PC-3 (cell line): ENCODE measurements around the gene DIAPH3. TPM values are rescaled to one million over a fixed set of nuclear protein-coding genes. Genes with fewer than 3 reads are reported as not detected.

Experiments
- ATAC-seq: fragments of 200-7000 bp; cut with Tn5 transposase; 2 replicates; pipeline ENCODE4 v1.9.1; 2020; ENCODE audit warnings: mild to moderate bottlenecking, moderate library complexity
- BruUV-seq: library from RNA; stranded (reverse); fragments of 400-500 nt; replicated peaks from 2 replicates; lab custom pipeline; 2021; lab: Mats Ljungman, UMichigan
- CTCF ChIA-PET: fragments of 300-600 bp; sonication (Branson Sonifier 250); formaldehyde crosslinking; loops from one replicate; lab custom pipeline; 2022; ENCODE audit warnings: antibody characterized with exemption; lab: Charles Lee
- POLR2A ChIA-PET: fragments of 300-600 bp; sonication (Branson Sonifier 250); formaldehyde crosslinking; loops from one replicate; lab custom pipeline; 2022; ENCODE audit warnings: antibody characterized with exemption; ENCODE audit not compliant: unreplicated experiment; lab: Charles Lee
- DNase-seq: peaks from one replicate; pipeline ENCODE4 v3.0.0-alpha.2; 2015
- H2AFZ ChIP-seq: fragments of 300-600 bp; sonication (generic); 2 replicates; pipeline ENCODE4 v1.6.0; 2016; ENCODE audit warnings: antibody characterized with exemption, low read length
- H3F3A ChIP-seq: fragments of 300-600 bp; sonication (generic); one replicate; pipeline ENCODE4 v1.6.0; 2017; ENCODE audit warnings: antibody characterized with exemption, low read length, control low read depth, mild to moderate bottlenecking; ENCODE audit not compliant: unreplicated experiment
- H3K27ac ChIP-seq: fragments of 300-600 bp; sonication (generic); 2 replicates; pipeline ENCODE4 v1.5.1; 2016; ENCODE audit warnings: mild to moderate bottlenecking, low read length
- H3K27me3 ChIP-seq: fragments of 300-600 bp; sonication (generic); 2 replicates; pipeline ENCODE4 v1.6.1; 2016; ENCODE audit warnings: low read length, mixed read lengths
- H3K36me3 ChIP-seq: fragments of 300-600 bp; sonication (generic); 2 replicates; pipeline ENCODE4 v1.6.1; 2016; ENCODE audit warnings: low read depth, mixed run types, low read length, mixed read lengths
- H3K4me1 ChIP-seq: fragments of 300-600 bp; sonication (generic); 2 replicates; pipeline ENCODE4 v1.5.1; 2016; ENCODE audit warnings: low read length; ENCODE audit not compliant: insufficient read depth
- H3K4me2 ChIP-seq: fragments of 300-600 bp; sonication (generic); 2 replicates; pipeline ENCODE4 v1.6.0; 2016; ENCODE audit warnings: low read length
- H3K4me3 ChIP-seq: fragments of 300-600 bp; sonication (generic); 2 replicates; pipeline ENCODE4 v1.5.1; 2016; ENCODE audit warnings: mild to moderate bottlenecking, low read length, mixed read lengths
- H3K79me2 ChIP-seq: fragments of 300-600 bp; sonication (generic); 2 replicates; pipeline ENCODE4 v1.6.1; 2017; ENCODE audit warnings: low read length, mixed read lengths
- H3K9ac ChIP-seq: fragments of 300-600 bp; sonication (generic); 2 replicates; pipeline ENCODE4 v1.6.0; 2016; ENCODE audit warnings: mild to moderate bottlenecking, low read length
- H3K9me2 ChIP-seq: fragments of 300-600 bp; sonication (generic); replicated peaks from 2 replicates; pipeline ENCODE4 v1.6.1; 2016; ENCODE audit warnings: mixed run types, low read length, mixed read lengths
- H3K9me3 ChIP-seq: fragments of 300-600 bp; sonication (generic); 2 replicates; pipeline ENCODE4 v1.6.1; 2016; ENCODE audit warnings: low read length, mixed read lengths
- H4K20me1 ChIP-seq: fragments of 300-600 bp; sonication (generic); 2 replicates; pipeline ENCODE4 v1.6.1; 2016; ENCODE audit warnings: low read length, mixed read lengths
- CTCF ChIP-seq: fragments of 300-600 bp; sonication (generic); conservative IDR thresholded peaks from 2 replicates; pipeline ENCODE4 v1.5.1; 2017; ENCODE audit warnings: antibody characterized with exemption, low read depth, mild to moderate bottlenecking, low read length
- EZH2 ChIP-seq: fragments of 300-600 bp; sonication (generic); IDR thresholded peaks from one replicate; pipeline ENCODE4 v1.6.1; 2017; ENCODE audit warnings: antibody characterized with exemption, mild to moderate bottlenecking, low read length; ENCODE audit not compliant: unreplicated experiment
- EZH2phosphoT487 ChIP-seq: fragments of 300-600 bp; sonication (generic); IDR thresholded peaks from 2 replicates; pipeline ENCODE4 v1.6.1; 2018; ENCODE audit warnings: mild to moderate bottlenecking, antibody characterized with exemption, low read length, borderline replicate concordance
- intact Hi-C: fragments of 100-400 bp; cut with micrococcal nuclease; formaldehyde crosslinking; loops from 2 replicates; pipeline ENCODE4 v1.9.0; 2023
- total RNA-seq: library from RNA; depleted of rRNA; stranded (reverse); fragments of >200 nt; gene quantifications from 2 replicates; pipeline ENCODE4 v1.2.3, GENCODE V29; 2014

Gene DIAPH3
- total RNA-seq, 1 experiment from 2014 or later = 7.6 TPM

- no peaks in the 10 kb centered on the region for H4K20me1 ChIP-seq
- no peak overlapping the region for H2AFZ ChIP-seq
- H3K27ac ChIP-seq = no peak overlapping the region
- no peaks in the 10 kb centered on the region for H3K4me1 ChIP-seq
- H3K9me2 ChIP-seq = no peaks in the 10 kb centered on the region
- no peak overlapping the region for H3K9ac ChIP-seq
- no peaks in the 10 kb centered on the region for H3K27me3 ChIP-seq
- intact Hi-C loops = no loop called here
- POLR2A ChIA-PET = interaction anchor here (0.7 kb wide), 1 partner anchor 16 kb away, joined by 4 read pairs; no protein-coding TSS in a partner anchor
- H3K79me2 ChIP-seq = no peaks in the 10 kb centered on the region
- TF ChIP-seq EZH2 = no peak
- no peak for TF ChIP-seq CTCF
- TF ChIP-seq EZH2phosphoT487 = no peak
- no peak overlapping the region for H3K4me3 ChIP-seq
- no TSS peak for BruUV-seq
- no peaks in the 10 kb centered on the region for H3F3A ChIP-seq
- CTCF ChIA-PET = no interaction called here
- no peaks in the 10 kb centered on the region for H3K9me3 ChIP-seq
- H3K4me2 ChIP-seq = no peak overlapping the region
- DNase-seq = no peak
- no peaks in the 10 kb centered on the region for H3K36me3 ChIP-seq
- ATAC-seq = no peak
These were observed 498.5 kb downstream of the DIAPH3 start for GRCh38 chr13:59665184-59665583.

- H3K4me3 ChIP-seq = no peak overlapping the region
- H3K9me3 ChIP-seq = no peaks in the 10 kb centered on the region
- ChIA-PET CTCF (no interaction called here), POLR2A (no interaction called here)
- H3K4me2 ChIP-seq = no peak overlapping the region
- no peak overlapping the region for H3K9ac ChIP-seq
- no peaks in the 10 kb centered on the region for H3K36me3 ChIP-seq
- no peak overlapping the region for H2AFZ ChIP-seq
- H4K20me1 ChIP-seq = no peaks in the 10 kb centered on the region
- H3K4me1 ChIP-seq = no peaks in the 10 kb centered on the region
- no peaks in the 10 kb centered on the region for H3F3A ChIP-seq
- TF ChIP-seq EZH2 (no peak), CTCF (no peak), EZH2phosphoT487 (no peak)
- no peak overlapping the region for H3K27ac ChIP-seq
- intact Hi-C loops = no loop called here
- no peaks in the 10 kb centered on the region for H3K79me2 ChIP-seq
- H3K9me2 ChIP-seq = no peaks in the 10 kb centered on the region
- DNase-seq = no peak
- H3K27me3 ChIP-seq = no peaks in the 10 kb centered on the region
- no TSS peak for BruUV-seq
- ATAC-seq = no peak
These were observed 499.1 kb downstream of the DIAPH3 start for GRCh38 chr13:59664586-59664985.

- no peaks in the 10 kb centered on the region for H4K20me1 ChIP-seq
- no peak overlapping the region for H3K4me3 ChIP-seq
- no peak for ATAC-seq
- intact Hi-C loops = no loop called here
- no peaks in the 10 kb centered on the region for H3F3A ChIP-seq
- POLR2A ChIA-PET = no interaction called here
- no peaks in the 10 kb centered on the region for H3K9me3 ChIP-seq
- H2AFZ ChIP-seq = no peak overlapping the region
- no peak overlapping the region for H3K27ac ChIP-seq
- no TSS peak for BruUV-seq
- no peak for DNase-seq
- H3K4me1 ChIP-seq = no peaks in the 10 kb centered on the region
- no peak overlapping the region for H3K4me2 ChIP-seq
- TF ChIP-seq CTCF (no peak), EZH2 (no peak), EZH2phosphoT487 (no peak)
- no peaks in the 10 kb centered on the region for H3K36me3 ChIP-seq
- CTCF ChIA-PET = no interaction called here
- no peaks in the 10 kb centered on the region for H3K9me2 ChIP-seq
- no peak overlapping the region for H3K9ac ChIP-seq
- no peaks in the 10 kb centered on the region for H3K27me3 ChIP-seq
- no peaks in the 10 kb centered on the region for H3K79me2 ChIP-seq
These were observed 500.0 kb downstream of the DIAPH3 start for GRCh38 chr13:59663707-59664106.
